ENCODE data around the gene RASA2. TPM values are rescaled to one million over a fixed set of nuclear protein-coding genes. Genes with fewer than 3 reads are reported as not detected.

RASA2 gene
- total and polyA plus RNA-seq, 2 experiments from 2014 or later = 6.3 to 18.0 TPM

GRCh38 chr3:141442446-141442845 is 44.4 kb upstream of the RASA2 start:
- Histone ChIP-seq H3K9me3 (ENCODE audit: low read depth) (no peaks in the 10 kb centered on the region), H3K27me3 (no peaks in the 10 kb centered on the region), H3K27ac (peak overlapping the region; percentile 44), H3K36me3 (peaks cover 6% of the 10 kb centered on the region), H3K4me1 (ENCODE audit: low read depth) (peaks cover 22% of the 10 kb centered on the region), H3K4me3 (no peak overlapping the region)
- no peak for TF ChIP-seq CTCF (IDR thresholded peaks at IDR 0.05; ENCODE audit: low read depth, low read length)
- DNase-seq (ENCODE audit: low read depth in 1 of 2, low spot score in 1 of 2) = peak in 1 of 2 donors; percentile 53

GRCh38 chr3:141442914-141443313 is 43.9 kb upstream of the RASA2 start:
- peaks cover 6% of the 10 kb centered on the region for H3K36me3 ChIP-seq
- H3K4me3 ChIP-seq = no peak overlapping the region
- no peak overlapping the region for H3K27ac ChIP-seq
- TF ChIP-seq CTCF (IDR thresholded peaks at IDR 0.05; ENCODE audit: low read depth, low read length) = no peak
- no peak for DNase-seq (ENCODE audit: low read depth in 1 of 2, low spot score in 1 of 2)
- H3K27me3 ChIP-seq = no peaks in the 10 kb centered on the region
- H3K4me1 ChIP-seq (ENCODE audit: low read depth) = peaks cover 22% of the 10 kb centered on the region
- H3K9me3 ChIP-seq (ENCODE audit: low read depth) = no peaks in the 10 kb centered on the region

GRCh38 chr3:141444586-141445285 is 42.1 kb upstream of the RASA2 start:
- peak in 1 of 2 donors; percentile 41 for DNase-seq (ENCODE audit: low read depth in 1 of 2, low spot score in 1 of 2)
- Histone ChIP-seq H3K36me3 (peaks cover 6% of the 10 kb centered on the region), H3K9me3 (ENCODE audit: low read depth) (no peaks in the 10 kb centered on the region), H3K27ac (no peak overlapping the region), H3K27me3 (no peaks in the 10 kb centered on the region), H3K4me1 (ENCODE audit: low read depth) (peaks cover 17% of the 10 kb centered on the region), H3K4me3 (no peak overlapping the region)
- TF ChIP-seq CTCF (IDR thresholded peaks at IDR 0.05; ENCODE audit: low read depth, low read length) = no peak

- Histone ChIP-seq H3K27ac (no peak overlapping the region), H3K36me3 (peaks cover 6% of the 10 kb centered on the region)
These were observed 40.8 kb upstream of the RASA2 start for GRCh38 chr3:141445990-141446389.

GRCh38 chr3:141446737-141447136 is 40.1 kb upstream of the RASA2 start:
- no peak for DNase-seq (ENCODE audit: low read depth in 1 of 2, low spot score in 1 of 2)
- H3K36me3 ChIP-seq = peaks cover 6% of the 10 kb centered on the region
- TF ChIP-seq CTCF (IDR thresholded peaks at IDR 0.05; ENCODE audit: low read depth, low read length) = no peak
- H3K9me3 ChIP-seq (ENCODE audit: low read depth) = no peaks in the 10 kb centered on the region
- H3K27ac ChIP-seq = no peak overlapping the region
- H3K4me3 ChIP-seq = no peak overlapping the region
- peaks cover 10% of the 10 kb centered on the region for H3K4me1 ChIP-seq (ENCODE audit: low read depth)
- no peaks in the 10 kb centered on the region for H3K27me3 ChIP-seq

More at GRCh38 chr3:141445990-141446389, 40.8 kb upstream of the RASA2 start:
- TF ChIP-seq CTCF (IDR thresholded peaks at IDR 0.05; ENCODE audit: low read depth, low read length) = no peak
- Histone ChIP-seq H3K27me3 (no peaks in the 10 kb centered on the region), H3K9me3 (ENCODE audit: low read depth) (no peaks in the 10 kb centered on the region), H3K4me1 (ENCODE audit: low read depth) (peaks cover 12% of the 10 kb centered on the region), H3K4me3 (no peak overlapping the region)
- no peak for DNase-seq (ENCODE audit: low read depth in 1 of 2, low spot score in 1 of 2)

All from cardiac muscle cell (in vitro differentiated cells and primary cell).